ENCODE measurements around the gene TMUB1. TPM values are rescaled to one million over a fixed set of nuclear protein-coding genes. Genes with fewer than 3 reads are reported as not detected.

The TMUB1 gene
- total and polyA plus RNA-seq, 9 of the 15 experiments (the other 6 are each of a cell fraction or from before 2014, with no cell fraction given), result 0.14 to 241 (median 74.1) TPM

- no peak for TF ChIP-seq FOXP1 (CRISPR knock-in tag; IDR thresholded peaks at IDR 0.05)
- TF ChIP-seq, protein P1, sequence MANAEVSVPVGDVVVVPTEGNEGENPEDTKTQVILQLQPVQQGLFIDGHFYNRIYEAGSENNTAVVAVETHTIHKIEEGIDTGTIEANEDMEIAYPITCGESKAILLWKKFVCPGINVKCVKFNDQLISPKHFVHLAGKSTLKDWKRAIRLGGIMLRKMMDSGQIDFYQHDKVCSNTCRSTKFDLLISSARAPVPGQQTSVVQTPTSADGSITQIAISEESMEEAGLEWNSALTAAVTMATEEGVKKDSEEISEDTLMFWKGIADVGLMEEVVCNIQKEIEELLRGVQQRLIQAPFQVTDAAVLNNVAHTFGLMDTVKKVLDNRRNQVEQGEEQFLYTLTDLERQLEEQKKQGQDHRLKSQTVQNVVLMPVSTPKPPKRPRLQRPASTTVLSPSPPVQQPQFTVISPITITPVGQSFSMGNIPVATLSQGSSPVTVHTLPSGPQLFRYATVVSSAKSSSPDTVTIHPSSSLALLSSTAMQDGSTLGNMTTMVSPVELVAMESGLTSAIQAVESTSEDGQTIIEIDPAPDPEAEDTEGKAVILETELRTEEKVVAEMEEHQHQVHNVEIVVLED (CRISPR knock-in tag; IDR thresholded peaks at IDR 0.05), result no peak
- no peak for TF ChIP-seq THRA (IDR thresholded peaks at IDR 0.05)
- TF ChIP-seq, protein P2, sequence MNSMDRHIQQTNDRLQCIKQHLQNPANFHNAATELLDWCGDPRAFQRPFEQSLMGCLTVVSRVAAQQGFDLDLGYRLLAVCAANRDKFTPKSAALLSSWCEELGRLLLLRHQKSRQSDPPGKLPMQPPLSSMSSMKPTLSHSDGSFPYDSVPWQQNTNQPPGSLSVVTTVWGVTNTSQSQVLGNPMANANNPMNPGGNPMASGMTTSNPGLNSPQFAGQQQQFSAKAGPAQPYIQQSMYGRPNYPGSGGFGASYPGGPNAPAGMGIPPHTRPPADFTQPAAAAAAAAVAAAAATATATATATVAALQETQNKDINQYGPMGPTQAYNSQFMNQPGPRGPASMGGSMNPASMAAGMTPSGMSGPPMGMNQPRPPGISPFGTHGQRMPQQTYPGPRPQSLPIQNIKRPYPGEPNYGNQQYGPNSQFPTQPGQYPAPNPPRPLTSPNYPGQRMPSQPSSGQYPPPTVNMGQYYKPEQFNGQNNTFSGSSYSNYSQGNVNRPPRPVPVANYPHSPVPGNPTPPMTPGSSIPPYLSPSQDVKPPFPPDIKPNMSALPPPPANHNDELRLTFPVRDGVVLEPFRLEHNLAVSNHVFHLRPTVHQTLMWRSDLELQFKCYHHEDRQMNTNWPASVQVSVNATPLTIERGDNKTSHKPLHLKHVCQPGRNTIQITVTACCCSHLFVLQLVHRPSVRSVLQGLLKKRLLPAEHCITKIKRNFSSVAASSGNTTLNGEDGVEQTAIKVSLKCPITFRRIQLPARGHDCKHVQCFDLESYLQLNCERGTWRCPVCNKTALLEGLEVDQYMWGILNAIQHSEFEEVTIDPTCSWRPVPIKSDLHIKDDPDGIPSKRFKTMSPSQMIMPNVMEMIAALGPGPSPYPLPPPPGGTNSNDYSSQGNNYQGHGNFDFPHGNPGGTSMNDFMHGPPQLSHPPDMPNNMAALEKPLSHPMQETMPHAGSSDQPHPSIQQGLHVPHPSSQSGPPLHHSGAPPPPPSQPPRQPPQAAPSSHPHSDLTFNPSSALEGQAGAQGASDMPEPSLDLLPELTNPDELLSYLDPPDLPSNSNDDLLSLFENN (IDR thresholded peaks at IDR 0.05; ENCODE audit: low read depth in 2 of 2, low read length in 2 of 2), result no peak
- no peak for TF ChIP-seq PYGO2 (tag; IDR thresholded peaks at IDR 0.05)
- 0 out of 2 replicates have a peak, but pooled peaks have one; percentile 26 for TF ChIP-seq NR3C1 (CRISPR knock-in tag; IDR thresholded peaks at IDR 0.05)
- 0 out of 2 replicates have a peak, but pooled peaks have one; percentile 18 for TF ChIP-seq ARID2 (IDR thresholded peaks at IDR 0.05)
- TF ChIP-seq ELF2 (CRISPR knock-in tag; IDR thresholded peaks at IDR 0.05), result no peak
- TF ChIP-seq PHF20 (IDR thresholded peaks at IDR 0.05; ENCODE audit: partially characterized antibody), result no peak
- TF ChIP-seq KDM5B (IDR thresholded peaks at IDR 0.05; ENCODE audit: insufficient replicate concordance, low read depth, low read length), result peak; percentile 65
- TF ChIP-seq RAD51 (IDR thresholded peaks at IDR 0.05; ENCODE audit: borderline replicate concordance, low read depth), result 0 out of 2 replicates have a peak, but pooled peaks have one; percentile 12
- 0 out of 2 replicates have a peak, but pooled peaks have one; percentile 64 for TF ChIP-seq ZNF232 (CRISPR knock-in tag; IDR thresholded peaks at IDR 0.05)
- TF ChIP-seq GATA2 (CRISPR knock-in tag; IDR thresholded peaks at IDR 0.05), result peak; percentile 47; the same call in 1 of the 2 replicates
- TF ChIP-seq FIP1L1 (IDR thresholded peaks at IDR 0.05; ENCODE audit: low read depth, low read length, poor library complexity, severe bottlenecking), result peak; percentile 72
- no peak for TF ChIP-seq SMAD3 (CRISPR knock-in tag; conservative IDR thresholded peaks at IDR 0.05)
- no peak for TF ChIP-seq FOXK2 (conservative IDR thresholded peaks at IDR 0.05 in 1 of 2, IDR thresholded peaks at IDR 0.05 in 1 of 2; ENCODE audit: low read depth in 2 of 2)
- TF ChIP-seq CREM (IDR thresholded peaks at IDR 0.05; ENCODE audit: low read depth), result peak; percentile 56; the same call in 1 of the 2 replicates
- TF ChIP-seq ZNF224 (CRISPR knock-in tag; IDR thresholded peaks at IDR 0.05), result 0 out of 2 replicates have a peak, but pooled peaks have one; percentile 60
Measured at GRCh38 chr7:151086802-151087244, 3.5 kb upstream of the TMUB1 start (continued).

Measured in K562 (cell line).